Thymus (tissue), 11 donors: ENCODE results near the gene NTM. TPM values are rescaled to one million over a fixed set of nuclear protein-coding genes. Genes with fewer than 3 reads are reported as not detected.
"Not testable (repeated sequence)": the region's sequence is repeated elsewhere in the genome, so short reads cannot be mapped to it uniquely, and the experiment has no call there.

ENCODE experiments used
- DNase-seq, 9 donors: peaks; one replicate each; pipeline ENCODE4 v3.0.0-alpha.2; 2013; ENCODE audit warnings: low spot score in 9 of 9, low read depth in 6 of 9, missing footprints in 1 of 9
- H3K27ac ChIP-seq, 2 donors: one replicate each; pipeline ENCODE4 v1.5.1; 2013; ENCODE audit warnings: control low read depth in 1 of 2, low read depth in 1 of 2, low read length in 1 of 2, mild to moderate bottlenecking in 1 of 2, moderate library complexity in 1 of 2
- H3K27me3 ChIP-seq, 2 donors: one replicate each; pipeline ENCODE4 v1.5.1; 2013; ENCODE audit warnings: low read length in 1 of 2; ENCODE audit not compliant: control insufficient read depth in 2 of 2, insufficient read depth in 1 of 2
- H3K36me3 ChIP-seq, 2 donors: one replicate each; pipeline ENCODE4 v1.5.1; 2013; ENCODE audit warnings: low read length in 1 of 2, mild to moderate bottlenecking in 1 of 2, moderate library complexity in 1 of 2; ENCODE audit not compliant: control insufficient read depth in 2 of 2, insufficient read depth in 2 of 2
- H3K4me1 ChIP-seq, 2 donors: one replicate each; pipeline ENCODE4 v1.5.1; 2013; ENCODE audit warnings: low read length in 2 of 2; ENCODE audit not compliant: control insufficient read depth in 2 of 2, insufficient read depth in 2 of 2
- H3K4me3 ChIP-seq, 2 donors: one replicate each; pipeline ENCODE4 v1.5.1; 2013; ENCODE audit warnings: low read length in 2 of 2, control low read depth in 1 of 2, mild to moderate bottlenecking in 1 of 2
- H3K9me3 ChIP-seq, 2 donors: one replicate each; pipeline ENCODE4 v1.5.1; 2013; ENCODE audit warnings: low read length in 1 of 2, mild to moderate bottlenecking in 1 of 2; ENCODE audit not compliant: control insufficient read depth in 2 of 2, insufficient read depth in 1 of 2
- WGBS: extraction: QIAGEN DNeasy Blood & Tissue Kit; methylation state at CpG from one replicate; pipeline ENCODE4 v1.1.7; 2013; 5-methylcytosine and 5-hydroxymethylcytosine counted together
- polyA plus RNA-seq: library from polyadenylated mRNA; stranded (reverse); fragments of 200-250 nt; gene quantifications from one replicate; pipeline ENCODE4 v1.2.3, GENCODE V29; 2013
- total RNA-seq: library from RNA; stranded (reverse); fragments of 120-200 nt; gene quantifications from one replicate; pipeline ENCODE4 v1.2.4, GENCODE V29; 2013
- donor health status: healthy.

NTM gene
- total and polyA plus RNA-seq, 2 donors = 0.18 to 0.47 TPM

DNA sequence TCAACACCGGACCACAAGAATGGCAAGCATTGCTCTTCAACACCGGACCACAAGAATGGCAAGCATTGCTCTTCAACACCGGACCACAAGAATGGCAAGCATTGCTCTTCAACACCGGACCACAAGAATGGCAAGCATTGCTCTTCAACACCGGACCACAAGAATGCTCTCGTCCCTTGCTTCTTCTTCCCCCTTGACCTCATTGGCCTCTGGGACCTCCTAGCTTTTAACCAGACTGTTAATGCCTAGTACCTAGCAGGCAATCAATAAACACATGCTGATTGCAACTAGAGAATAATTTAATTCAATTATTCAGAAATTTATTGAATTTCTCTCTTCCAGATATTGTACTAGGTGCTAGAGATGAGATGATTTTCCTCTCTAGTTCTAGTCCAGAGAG, 28.0 kb upstream of the NTM start:
- H3K27me3 ChIP-seq, DNase-seq, H3K9me3 ChIP-seq, H3K4me1 ChIP-seq, H3K36me3 ChIP-seq, H3K4me3 ChIP-seq, H3K27ac ChIP-seq: not testable (repeated sequence)
- 98% methylated on average over 3 of the region's 6 CpGs for WGBS

DNA sequence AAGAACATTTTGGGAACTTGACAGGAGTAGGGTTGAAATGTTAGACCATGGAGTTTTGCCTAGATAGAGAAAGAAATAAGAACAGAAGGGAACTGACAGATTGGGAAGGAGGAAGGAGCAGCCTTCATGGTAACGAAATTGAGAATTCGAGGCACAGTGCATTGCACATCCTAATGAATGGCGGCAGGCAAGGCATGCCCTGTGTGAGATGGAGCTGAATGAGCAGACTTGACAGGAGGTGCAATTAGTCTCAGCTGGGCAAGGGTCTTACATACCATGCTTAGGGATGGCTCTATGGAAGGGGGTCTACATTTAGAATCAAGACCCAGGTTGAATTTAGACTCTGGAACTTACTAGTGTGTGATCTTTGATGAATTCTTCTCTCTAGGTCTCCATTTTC, 25.0 kb upstream of the NTM start:
- no peaks in the 10 kb centered on the region for H3K9me3 ChIP-seq
- no peak overlapping the region for H3K27ac ChIP-seq
- H3K27me3 ChIP-seq = no peaks in the 10 kb centered on the region
- no peak overlapping the region for H3K4me3 ChIP-seq
- no peaks in the 10 kb centered on the region for H3K4me1 ChIP-seq
- DNase-seq = no peak
- no peaks in the 10 kb centered on the region for H3K36me3 ChIP-seq
- 95% methylated on average over 3 of the region's 3 CpGs for WGBS

GRCh38 chr11:131349368-131350086, 20.9 kb upstream of the NTM start:
- DNase-seq = no peak
- Histone ChIP-seq H3K4me3 (no peak overlapping the region), H3K27me3 (no peaks in the 10 kb centered on the region), H3K27ac (no peak overlapping the region), H3K4me1 (no peaks in the 10 kb centered on the region), H3K9me3 (no peaks in the 10 kb centered on the region), H3K36me3 (no peaks in the 10 kb centered on the region)
- 88% methylated on average over 11 of the region's 11 CpGs for WGBS

- whole genome bisulfite sequencing = 82% methylated on average over 9 of the region's 9 CpGs
- H3K4me3 ChIP-seq = no peak overlapping the region
- no peaks in the 10 kb centered on the region for H3K27me3 ChIP-seq
- H3K4me1 ChIP-seq = no peaks in the 10 kb centered on the region
- H3K9me3 ChIP-seq = no peaks in the 10 kb centered on the region
- H3K27ac ChIP-seq = no peak overlapping the region
- H3K36me3 ChIP-seq = no peaks in the 10 kb centered on the region
- DNase-seq = no peak
These were observed 19.5 kb upstream of the NTM start for GRCh38 chr11:131350872-131351271.

DNA sequence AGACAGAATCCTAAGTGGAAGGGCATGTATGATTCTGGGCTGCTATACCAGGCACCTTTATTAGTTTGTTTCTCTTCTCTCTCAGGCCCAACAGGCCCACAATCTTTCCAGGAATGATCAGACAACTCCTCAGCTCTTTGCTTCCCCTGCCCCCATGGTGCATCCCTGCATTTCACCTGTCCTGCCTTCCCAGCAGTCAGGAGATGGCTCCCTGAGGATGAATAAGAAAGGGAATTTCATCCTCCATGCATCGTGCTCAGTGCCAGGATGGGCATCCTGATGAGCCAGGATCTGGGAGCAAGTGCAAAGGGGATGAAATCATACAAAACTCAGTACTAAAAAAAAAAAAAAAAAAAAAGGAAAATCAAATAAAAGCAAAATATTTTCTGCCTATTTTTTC, 18.6 kb upstream of the NTM start:
- WGBS = 32% methylated on average over 1 of the region's 1 CpG
- no peak for DNase-seq
- Histone ChIP-seq H3K4me3 (no peak overlapping the region), H3K9me3 (no peaks in the 10 kb centered on the region), H3K27ac (no peak overlapping the region), H3K27me3 (no peaks in the 10 kb centered on the region), H3K36me3 (no peaks in the 10 kb centered on the region), H3K4me1 (no peaks in the 10 kb centered on the region)

GRCh38 chr11:131353766-131354165, 16.6 kb upstream of the NTM start:
- 87% methylated on average over 2 of the region's 2 CpGs for WGBS
- Histone ChIP-seq H3K4me3 (no peak overlapping the region), H3K9me3 (no peaks in the 10 kb centered on the region), H3K27me3 (no peaks in the 10 kb centered on the region), H3K27ac (no peak overlapping the region), H3K4me1 (no peaks in the 10 kb centered on the region), H3K36me3 (no peaks in the 10 kb centered on the region)
- DNase-seq = no peak

DNA sequence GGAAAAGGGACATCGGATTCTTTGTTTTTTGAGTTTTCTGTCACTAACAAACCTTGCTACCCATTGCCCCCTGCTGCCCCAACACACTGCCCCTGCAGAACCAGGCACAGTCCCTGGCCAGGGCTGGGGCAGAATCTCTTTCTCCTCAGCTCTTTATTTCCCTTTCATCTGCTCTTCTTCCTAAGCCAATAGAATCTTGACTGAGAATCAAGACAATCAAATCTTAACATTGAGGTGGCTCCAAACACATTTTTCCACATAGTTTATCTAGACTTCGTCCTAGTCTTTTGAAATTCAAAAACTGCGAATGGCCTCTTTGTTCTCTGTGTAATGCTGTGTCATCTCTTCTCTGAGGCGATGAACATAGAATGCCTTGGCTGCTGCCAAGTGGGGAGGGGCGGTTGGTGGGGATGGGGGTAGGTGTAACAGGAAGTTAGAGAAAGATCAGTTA, 16.1 kb upstream of the NTM start:
- H3K4me3 ChIP-seq = no peak overlapping the region
- H3K27ac ChIP-seq = no peak overlapping the region
- no peaks in the 10 kb centered on the region for H3K27me3 ChIP-seq
- no peaks in the 10 kb centered on the region for H3K4me1 ChIP-seq
- WGBS = 57% methylated on average over 5 of the region's 5 CpGs
- no peak for DNase-seq
- no peaks in the 10 kb centered on the region for H3K36me3 ChIP-seq
- no peaks in the 10 kb centered on the region for H3K9me3 ChIP-seq

- Histone ChIP-seq H3K4me1 (no peaks in the 10 kb centered on the region), H3K4me3 (no peak overlapping the region), H3K27me3 (no peaks in the 10 kb centered on the region), H3K27ac (no peak overlapping the region), H3K36me3 (no peaks in the 10 kb centered on the region), H3K9me3 (no peaks in the 10 kb centered on the region)
- no peak for DNase-seq
- WGBS = 96% methylated on average over 6 of the region's 6 CpGs
These were observed 14.2 kb upstream of the NTM start for GRCh38 chr11:131356206-131356605.

- 88% methylated on average over 4 of the region's 4 CpGs for WGBS
- Histone ChIP-seq H3K4me3 (no peak overlapping the region), H3K36me3 (no peaks in the 10 kb centered on the region), H3K4me1 (no peaks in the 10 kb centered on the region), H3K27ac (no peak overlapping the region), H3K27me3 (peaks cover 0 to 5% of the 10 kb centered on the region in 2 donors), H3K9me3 (no peaks in the 10 kb centered on the region)
- no peak for DNase-seq
These were observed 5.0 kb upstream of the NTM start for GRCh38 chr11:131365329-131365930.
